ENCODE measurements around the gene THSD8.

- TF ChIP-seq CTCF (IDR thresholded peaks at IDR 0.05), result no peak
- no peak for TF ChIP-seq POLR2A (IDR thresholded peaks at IDR 0.05)
These were observed 19.8 kb upstream of the THSD8 start for GRCh38 chr19:12782174-12782423.

All from vagina (tissue), 2 donors.